ENCODE data around the gene ARHGAP19.

GRCh38 chr10:97228775-97229157 is 63.7 kb downstream of the ARHGAP19 start:
- TF ChIP-seq CTCF (IDR thresholded peaks at IDR 0.05) (no peak), ZFX (IDR thresholded peaks at IDR 0.05; ENCODE audit: borderline replicate concordance) (no peak)
